Sigmoid colon (tissue), 7 donors: ENCODE results near the gene CISH. TPM values are rescaled to one million over a fixed set of nuclear protein-coding genes. Genes with fewer than 3 reads are reported as not detected.

ENCODE experiments used
- DNase-seq: peaks from one replicate; pipeline ENCODE4 v3.0.0-alpha.2; 2019
- H3K27ac ChIP-seq, 4 donors: fragments of 200-600 bp; sonication (generic); one replicate each; pipeline ENCODE4 v1.5.1; 2016 to 2019; ENCODE audit warnings: mild to moderate bottlenecking in 1 of 4
- H3K27me3 ChIP-seq, 3 donors: fragments of 200-600 bp; sonication (generic); one replicate each; pipeline ENCODE4 v1.5.1; 2019; ENCODE audit warnings: mild to moderate bottlenecking in 1 of 3
- H3K36me3 ChIP-seq, 4 donors: fragments of 200-600 bp; sonication (generic); one replicate each; pipeline ENCODE4 v1.5.1; 2016 to 2019
- H3K4me1 ChIP-seq, 4 donors: fragments of 200-600 bp; sonication (generic); one replicate each; pipeline ENCODE4 v1.5.1; 2017 to 2019
- H3K4me3 ChIP-seq, 4 donors: fragments of 200-600 bp; sonication (generic); one replicate each; pipeline ENCODE4 v1.5.1; 2017 to 2019; ENCODE audit warnings: mild to moderate bottlenecking in 2 of 4, moderate library complexity in 1 of 4
- H3K9me3 ChIP-seq, 4 donors: fragments of 200-600 bp in 3 of 4; sonication (generic) in 3 of 4; one replicate each; pipeline versions ENCODE4 v1.5.1 to v1.6.1; 2013 to 2019
- EP300 ChIP-seq, 4 donors: sonication (generic); formaldehyde crosslinking; IDR thresholded peaks; one replicate each; pipeline ENCODE4 v1.6.1; 2017; ENCODE audit warnings: antibody characterized with exemption in 4 of 4
- POLR2A ChIP-seq, 2 donors: fragments of 450-650 bp; IDR thresholded peaks; one replicate each; pipeline ENCODE4 v1.6.1; 2016; ENCODE audit warnings: antibody characterized with exemption in 2 of 2, mild to moderate bottlenecking in 2 of 2, moderate library complexity in 2 of 2
- POLR2AphosphoS5 ChIP-seq, 4 donors: sonication (generic); formaldehyde crosslinking; IDR thresholded peaks; one replicate each; pipeline ENCODE4 v1.6.1; 2017; ENCODE audit warnings: antibody characterized with exemption in 4 of 4
- WGBS, 2 donors: extraction: QIAGEN DNeasy Blood & Tissue Kit; methylation state at CpG; one replicate each; pipeline ENCODE4 v1.1.7; 2013; 5-methylcytosine and 5-hydroxymethylcytosine counted together
- intact Hi-C: fragments of 100-400 bp; cut with DNase I; formaldehyde crosslinking; loops from one replicate; pipeline ENCODE4 v1.15.1; 2023
- polyA plus RNA-seq, 3 donors: library from polyadenylated mRNA; stranded (reverse); fragments of 200-250 nt; gene quantifications; one replicate each; pipeline ENCODE4 v1.2.3, GENCODE V29; 2013
- total RNA-seq, 4 donors: library from RNA; depleted of rRNA; stranded (reverse); fragments of >200 nt; gene quantifications; one replicate each; pipeline ENCODE4 v1.1.0, GENCODE V29; 2016
- TF ChIP-seq, protein P1 (sequence below), 4 experiments: fragments of 450-650 bp in 3 of 4; fragments of 200-600 bp in 1 of 4; IDR thresholded peaks; one replicate each; pipeline ENCODE4 v1.5.1; 2016 to 2019; ENCODE audit warnings: antibody characterized with exemption in 4 of 4, mild to moderate bottlenecking in 3 of 4, moderate library complexity in 2 of 4
- donor health status: healthy with polysubstance abuse.
- donor health status: Bipolar disorder and iron deficiency.
- donor health status: healthy.

The CISH gene
- total and polyA plus RNA-seq, 7 donors, result 2.1 to 17.0 (median 8.1) TPM

DNA sequence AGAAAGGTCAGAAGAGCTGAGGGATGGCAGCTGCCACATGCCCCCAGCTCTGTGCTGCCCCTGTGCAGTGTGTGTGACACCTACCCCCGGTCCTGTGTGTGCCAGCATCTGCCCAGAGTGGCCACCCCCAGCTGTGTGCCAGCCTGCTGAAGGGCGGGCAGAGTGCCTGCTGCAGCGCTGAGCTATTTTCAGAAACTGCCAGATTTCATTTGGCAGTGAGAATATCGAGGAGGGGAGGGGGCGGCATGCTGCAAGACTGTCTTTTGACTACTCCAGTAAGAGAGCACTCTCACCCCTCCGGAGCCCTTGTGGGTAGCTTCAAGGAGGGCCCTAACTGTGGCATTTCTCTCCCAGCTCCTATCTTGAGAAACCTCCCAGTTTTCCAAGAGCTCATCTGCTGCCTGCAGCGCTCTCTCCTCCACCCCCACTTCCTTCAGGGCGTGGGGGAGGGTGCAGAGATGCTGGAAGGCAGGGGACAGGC, 37.9 kb upstream of the CISH start:
- H3K27me3 ChIP-seq, result no peaks in the 10 kb centered on the region
- peak overlapping the region in 1 of 4 donors; percentile 18 for H3K27ac ChIP-seq
- no peaks in the 10 kb centered on the region for H3K9me3 ChIP-seq
- H3K4me3 ChIP-seq, result no peak overlapping the region
- intact Hi-C loops, result no loop called here
- 84 to 93% methylated on average over 8 of the region's 8 CpGs for WGBS, 2 donors
- DNase-seq, result no peak
- TF ChIP-seq POLR2AphosphoS5 (IDR thresholded peaks at IDR 0.05) (no peak), EP300 (IDR thresholded peaks at IDR 0.05) (no peak), POLR2A (IDR thresholded peaks at IDR 0.05) (no peak)
- TF ChIP-seq, protein P1, sequence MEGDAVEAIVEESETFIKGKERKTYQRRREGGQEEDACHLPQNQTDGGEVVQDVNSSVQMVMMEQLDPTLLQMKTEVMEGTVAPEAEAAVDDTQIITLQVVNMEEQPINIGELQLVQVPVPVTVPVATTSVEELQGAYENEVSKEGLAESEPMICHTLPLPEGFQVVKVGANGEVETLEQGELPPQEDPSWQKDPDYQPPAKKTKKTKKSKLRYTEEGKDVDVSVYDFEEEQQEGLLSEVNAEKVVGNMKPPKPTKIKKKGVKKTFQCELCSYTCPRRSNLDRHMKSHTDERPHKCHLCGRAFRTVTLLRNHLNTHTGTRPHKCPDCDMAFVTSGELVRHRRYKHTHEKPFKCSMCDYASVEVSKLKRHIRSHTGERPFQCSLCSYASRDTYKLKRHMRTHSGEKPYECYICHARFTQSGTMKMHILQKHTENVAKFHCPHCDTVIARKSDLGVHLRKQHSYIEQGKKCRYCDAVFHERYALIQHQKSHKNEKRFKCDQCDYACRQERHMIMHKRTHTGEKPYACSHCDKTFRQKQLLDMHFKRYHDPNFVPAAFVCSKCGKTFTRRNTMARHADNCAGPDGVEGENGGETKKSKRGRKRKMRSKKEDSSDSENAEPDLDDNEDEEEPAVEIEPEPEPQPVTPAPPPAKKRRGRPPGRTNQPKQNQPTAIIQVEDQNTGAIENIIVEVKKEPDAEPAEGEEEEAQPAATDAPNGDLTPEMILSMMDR (IDR thresholded peaks at IDR 0.05), result no peak
- H3K4me1 ChIP-seq, result peaks cover 0 to 18% (median 12%) of the 10 kb centered on the region in 4 donors
- peaks cover 0 to 28% (median 7%) of the 10 kb centered on the region in 4 donors for H3K36me3 ChIP-seq

DNA sequence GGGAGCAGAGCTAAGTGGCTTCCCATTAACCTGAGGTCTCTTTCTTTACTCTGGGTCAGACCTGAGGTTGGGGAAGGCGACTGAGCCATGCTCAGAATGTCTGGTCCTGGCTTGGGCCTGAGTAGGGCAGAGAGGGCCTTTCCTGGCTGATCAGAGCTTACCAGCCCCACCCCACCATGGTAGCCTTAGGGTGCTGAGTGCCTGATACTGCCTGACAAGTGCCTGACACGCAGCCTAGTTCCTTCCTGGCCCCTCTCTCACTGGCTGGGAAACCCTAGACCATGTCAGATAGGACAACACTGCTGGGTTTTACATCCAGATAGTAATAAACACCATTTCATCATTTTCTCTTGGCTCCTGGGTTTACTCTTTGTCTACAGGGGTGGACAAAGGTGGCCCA, 37.4 kb upstream of the CISH start:
- peaks cover 0 to 18% (median 12%) of the 10 kb centered on the region in 4 donors for H3K4me1 ChIP-seq
- DNase-seq, result no peak
- no peak overlapping the region for H3K4me3 ChIP-seq
- no peaks in the 10 kb centered on the region for H3K27me3 ChIP-seq
- H3K9me3 ChIP-seq, result no peaks in the 10 kb centered on the region
- peak overlapping the region in 1 of 4 donors; percentile 18 for H3K27ac ChIP-seq
- TF ChIP-seq, protein P1 (IDR thresholded peaks at IDR 0.05), result no peak
- TF ChIP-seq POLR2A (IDR thresholded peaks at IDR 0.05) (no peak), EP300 (IDR thresholded peaks at IDR 0.05) (no peak), POLR2AphosphoS5 (IDR thresholded peaks at IDR 0.05) (no peak)
- intact Hi-C loops, result no loop called here
- H3K36me3 ChIP-seq, result peaks cover 0 to 34% (median 7%) of the 10 kb centered on the region in 4 donors
- 93% methylated on average over 2 of the region's 2 CpGs for WGBS, 2 donors

DNA sequence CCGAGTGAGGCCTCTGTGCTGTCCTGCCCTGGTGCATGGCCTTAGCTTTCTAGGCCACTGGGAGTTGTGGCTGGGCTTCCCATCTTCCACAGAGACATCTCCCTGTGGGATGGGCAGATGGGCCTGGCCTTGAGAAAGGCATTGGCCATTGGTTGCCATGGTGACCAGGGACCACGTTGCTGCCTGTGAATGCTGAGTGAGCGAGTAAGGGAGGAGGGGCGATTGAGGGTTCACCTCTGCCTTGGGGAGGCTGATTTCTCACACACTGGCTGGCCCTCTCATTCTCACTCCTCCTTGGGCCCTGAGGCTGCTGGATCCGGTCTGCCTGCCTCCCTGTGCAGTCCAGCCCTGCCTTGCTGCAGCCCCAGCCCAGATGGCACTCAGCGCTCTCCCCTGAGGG, 36.7 kb upstream of the CISH start:
- intact Hi-C loops, result no loop called here
- H3K36me3 ChIP-seq, result peaks cover 0 to 40% (median 7%) of the 10 kb centered on the region in 4 donors
- H3K9me3 ChIP-seq, result no peaks in the 10 kb centered on the region
- no peak overlapping the region for H3K4me3 ChIP-seq
- H3K27me3 ChIP-seq, result no peaks in the 10 kb centered on the region
- peaks cover 0 to 18% (median 12%) of the 10 kb centered on the region in 4 donors for H3K4me1 ChIP-seq
- no peak overlapping the region for H3K27ac ChIP-seq
- TF ChIP-seq, protein P1 (IDR thresholded peaks at IDR 0.05), result no peak
- no peak for TF ChIP-seq POLR2A (IDR thresholded peaks at IDR 0.05)
- no peak for TF ChIP-seq EP300 (IDR thresholded peaks at IDR 0.05)
- no peak for TF ChIP-seq POLR2AphosphoS5 (IDR thresholded peaks at IDR 0.05)
- no peak for DNase-seq
- 70 to 71% methylated on average over 6 of the region's 6 CpGs for WGBS, 2 donors

DNA sequence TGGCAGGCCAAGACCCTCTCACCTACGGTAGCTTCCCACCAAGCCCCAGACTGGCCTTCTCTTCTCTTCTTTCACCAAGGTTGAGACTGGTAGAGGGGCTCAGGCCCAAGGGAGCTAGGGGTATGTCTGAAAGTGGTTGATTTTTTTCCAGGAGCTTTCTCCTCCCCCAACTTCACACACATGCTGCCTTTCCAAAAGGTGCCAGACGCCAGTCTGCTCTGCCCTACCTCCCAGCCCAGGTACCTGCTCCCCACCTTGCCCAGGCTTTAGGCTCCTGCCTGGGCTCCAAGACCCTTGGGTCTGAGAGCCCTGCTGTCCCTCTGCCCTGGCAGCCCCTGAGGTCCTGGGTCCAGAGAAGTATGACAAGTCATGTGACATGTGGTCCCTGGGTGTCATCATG, 33.8 kb upstream of the CISH start:
- peaks cover 0 to 65% (median 13%) of the 10 kb centered on the region in 4 donors for H3K36me3 ChIP-seq

More for the DNA sequence above, 33.8 kb upstream of the CISH start:
- no peak for TF ChIP-seq EP300 (IDR thresholded peaks at IDR 0.05)
- TF ChIP-seq POLR2AphosphoS5 (IDR thresholded peaks at IDR 0.05), result no peak
- TF ChIP-seq, protein P1 (IDR thresholded peaks at IDR 0.05), result no peak
- no peak for TF ChIP-seq POLR2A (IDR thresholded peaks at IDR 0.05)
- Histone ChIP-seq H3K4me1 (peaks cover 0 to 18% (median 12%) of the 10 kb centered on the region in 4 donors), H3K9me3 (no peaks in the 10 kb centered on the region), H3K4me3 (no peak overlapping the region), H3K27me3 (no peaks in the 10 kb centered on the region), H3K27ac (no peak overlapping the region)
- no peak for DNase-seq
- intact Hi-C loops, result no loop called here
- 91 to 95% methylated on average over 2 of the region's 2 CpGs for WGBS, 2 donors
